HUES64 (cell line): ENCODE measurements around the gene HLA-DMB.

ENCODE experiments used
- H3K27ac ChIP-seq: 2 replicates; pipeline ENCODE4 v1.7.0; 2013; ENCODE audit warnings: low read depth, low read length, inconsistent platforms
- H3K27me3 ChIP-seq: 2 replicates; pipeline ENCODE4 v1.6.1; 2013; ENCODE audit warnings: mild to moderate bottlenecking, low read length; ENCODE audit not compliant: insufficient read depth
- H3K36me3 ChIP-seq: 2 replicates; pipeline ENCODE4 v1.6.1; 2013; ENCODE audit warnings: mild to moderate bottlenecking, low read length; ENCODE audit not compliant: insufficient read depth
- H3K4me1 ChIP-seq: 2 replicates; pipeline ENCODE4 v1.6.1; 2013; ENCODE audit warnings: mild to moderate bottlenecking, low read length, moderate library complexity; ENCODE audit not compliant: insufficient read depth
- H3K4me3 ChIP-seq: 2 replicates; pipeline ENCODE4 v1.5.1; 2013; ENCODE audit warnings: mild to moderate bottlenecking, low read length, moderate library complexity
- H3K9ac ChIP-seq: 2 replicates; pipeline ENCODE4 v1.6.1; 2013; ENCODE audit warnings: mild to moderate bottlenecking, low read depth, low read length
- H3K9me3 ChIP-seq: 2 replicates; pipeline ENCODE4 v1.6.1; 2013; ENCODE audit warnings: low read depth, low read length; ENCODE audit not compliant: insufficient read depth
- WGBS: fragments of 150-250, 120-280 bp; methylation state at CpG from one replicate; pipeline ENCODE4 v1.1.7; 2013; ENCODE audit warnings: missing lambda C conversion rate; 5-methylcytosine and 5-hydroxymethylcytosine counted together

Gene HLA-DMB

GRCh38 chr6:32977953-32978324, 37.1 kb upstream of the HLA-DMB start:
- Histone ChIP-seq H3K9ac (no peak overlapping the region), H3K27me3 (no peaks in the 10 kb centered on the region), H3K4me1 (peaks cover 6% of the 10 kb centered on the region; the same call in 1 of the 2 replicates), H3K27ac (no peak overlapping the region), H3K36me3 (peaks cover 96% of the 10 kb centered on the region), H3K4me3 (no peak overlapping the region), H3K9me3 (no peaks in the 10 kb centered on the region)
- 94% methylated on average over 7 of the region's 7 CpGs for WGBS

- no peaks in the 10 kb centered on the region for H3K9me3 ChIP-seq
- peaks cover 100% of the 10 kb centered on the region for H3K36me3 ChIP-seq
- no peak overlapping the region for H3K4me3 ChIP-seq
- no peak overlapping the region for H3K9ac ChIP-seq
- peaks cover 6% of the 10 kb centered on the region; the same call in 1 of the 2 replicates for H3K4me1 ChIP-seq
- no peaks in the 10 kb centered on the region for H3K27me3 ChIP-seq
- H3K27ac ChIP-seq: no peak overlapping the region
- 95% methylated on average over 10 of the region's 10 CpGs for WGBS
These were observed 36.6 kb upstream of the HLA-DMB start for GRCh38 chr6:32977272-32977952.

GRCh38 chr6:32976334-32977069, 35.7 kb upstream of the HLA-DMB start:
- Histone ChIP-seq H3K27me3 (no peaks in the 10 kb centered on the region), H3K9me3 (no peaks in the 10 kb centered on the region), H3K4me1 (peaks cover 6% of the 10 kb centered on the region; the same call in 1 of the 2 replicates), H3K4me3 (peak overlapping the region; percentile 94; the same call in 1 of the 2 replicates), H3K9ac (no peak overlapping the region), H3K27ac (no peak overlapping the region), H3K36me3 (peaks cover 94% of the 10 kb centered on the region)
- WGBS: 97% methylated on average over 7 of the region's 7 CpGs

- peaks cover 92% of the 10 kb centered on the region for H3K36me3 ChIP-seq
- H3K27ac ChIP-seq: no peak overlapping the region
- H3K9me3 ChIP-seq: no peaks in the 10 kb centered on the region
- peaks cover 6% of the 10 kb centered on the region; the same call in 1 of the 2 replicates for H3K4me1 ChIP-seq
- no peak overlapping the region for H3K9ac ChIP-seq
- WGBS: 96% methylated on average over 2 of the region's 2 CpGs
- H3K4me3 ChIP-seq: peak overlapping the region; percentile 94
- H3K27me3 ChIP-seq: no peaks in the 10 kb centered on the region
These were observed 35.1 kb upstream of the HLA-DMB start for GRCh38 chr6:32975886-32976285.

- peak overlapping the region; percentile 94 for H3K4me3 ChIP-seq
- H3K27ac ChIP-seq: no peak overlapping the region
- H3K9ac ChIP-seq: peak overlapping the region; percentile 95; the same call in 1 of the 2 replicates
- no peaks in the 10 kb centered on the region for H3K9me3 ChIP-seq
- no peaks in the 10 kb centered on the region for H3K27me3 ChIP-seq
- WGBS: 32% methylated on average over 14 of the region's 14 CpGs
- H3K4me1 ChIP-seq: peaks cover 6% of the 10 kb centered on the region; the same call in 1 of the 2 replicates
- H3K36me3 ChIP-seq: peaks cover 81% of the 10 kb centered on the region
These were observed 33.9 kb upstream of the HLA-DMB start for GRCh38 chr6:32974541-32975308.

GRCh38 chr6:32974016-32974333, 33.1 kb upstream of the HLA-DMB start:
- peak overlapping the region; percentile 95 for H3K9ac ChIP-seq
- peaks cover 73% of the 10 kb centered on the region for H3K36me3 ChIP-seq
- no peak overlapping the region for H3K27ac ChIP-seq
- H3K27me3 ChIP-seq: no peaks in the 10 kb centered on the region
- peaks cover 6% of the 10 kb centered on the region; the same call in 1 of the 2 replicates for H3K4me1 ChIP-seq
- WGBS: 0% methylated on average over 2 of the region's 4 CpGs
- H3K4me3 ChIP-seq: peak overlapping the region; percentile 94
- H3K9me3 ChIP-seq: no peaks in the 10 kb centered on the region

GRCh38 chr6:32973144-32974015, 32.6 kb upstream of the HLA-DMB start:
- Histone ChIP-seq H3K9me3 (no peaks in the 10 kb centered on the region), H3K4me1 (peaks cover 6% of the 10 kb centered on the region; the same call in 1 of the 2 replicates), H3K27me3 (no peaks in the 10 kb centered on the region), H3K4me3 (peak overlapping the region; percentile 94), H3K36me3 (peaks cover 67% of the 10 kb centered on the region), H3K9ac (peak overlapping the region; percentile 95), H3K27ac (no peak overlapping the region)
- 1% methylated on average over 23 of the region's 23 CpGs for WGBS

- H3K9me3 ChIP-seq: no peaks in the 10 kb centered on the region
These were observed 31.7 kb upstream of the HLA-DMB start for GRCh38 chr6:32972353-32973143.

GRCh38 chr6:32971581-32972352, 30.9 kb upstream of the HLA-DMB start:
- H3K36me3 ChIP-seq: peaks cover 51% of the 10 kb centered on the region
- H3K27ac ChIP-seq: peak overlapping the region; percentile 99
- peak overlapping the region; percentile 94 for H3K4me3 ChIP-seq
- H3K27me3 ChIP-seq: no peaks in the 10 kb centered on the region
- peaks cover 11% of the 10 kb centered on the region; the same call in 1 of the 2 replicates for H3K4me1 ChIP-seq
- H3K9ac ChIP-seq: peak overlapping the region; percentile 100
- under 1% methylated on average over 57 of the region's 58 CpGs for WGBS
- no peaks in the 10 kb centered on the region for H3K9me3 ChIP-seq

More at GRCh38 chr6:32972353-32973143, 31.7 kb upstream of the HLA-DMB start:
- Histone ChIP-seq H3K27ac (peak overlapping the region; percentile 99), H3K36me3 (peaks cover 59% of the 10 kb centered on the region), H3K27me3 (no peaks in the 10 kb centered on the region), H3K4me3 (peak overlapping the region; percentile 94), H3K4me1 (peaks cover 6% of the 10 kb centered on the region; the same call in 1 of the 2 replicates), H3K9ac (peak overlapping the region; percentile 95)
- under 1% methylated on average over 70 of the region's 70 CpGs for WGBS
